GM11168 (cell line): ENCODE measurements around the gene CMTM3.
"Not testable (repeated sequence)": the region's sequence is repeated elsewhere in the genome, so short reads cannot be mapped to it uniquely, and the experiment has no call there.

Source experiments
- in situ Hi-C: fragments of 300-500 bp; cut with MboI; formaldehyde crosslinking; loops from one replicate; pipeline ENCODE4 v1.12.0; 2022; ENCODE audit warnings: low sequenced_read_pairs; ENCODE audit not compliant: unreplicated experiment

Gene CMTM3

GRCh38 chr16:66658143-66658859 lies 53.8 kb downstream of the CMTM3 start:
- in situ Hi-C loops = no loop called here

- in situ Hi-C loops = no loop called here
Measured at GRCh38 chr16:66658860-66659190, 54.3 kb downstream of the CMTM3 start.

GRCh38 chr16:66660422-66661209 lies 56.1 kb downstream of the CMTM3 start:
- in situ Hi-C loops = no loop called here

GRCh38 chr16:66661210-66661560 lies 56.7 kb downstream of the CMTM3 start:
- in situ Hi-C loops = no loop called here

GRCh38 chr16:66661671-66662346 lies 57.3 kb downstream of the CMTM3 start:
- in situ Hi-C loops = not testable (repeated sequence)

- in situ Hi-C loops = no loop called here
Measured at GRCh38 chr16:66662445-66663194, 58.1 kb downstream of the CMTM3 start.
